Esophagus muscularis mucosa (tissue), 4 donors: ENCODE data around the gene VKORC1L1. TPM values are rescaled to one million over a fixed set of nuclear protein-coding genes. Genes with fewer than 3 reads are reported as not detected.

Experiments
- DNase-seq: peaks from one replicate; pipeline ENCODE4 v3.0.0-alpha.2; 2017; ENCODE audit errors: extremely low spot score
- H3K27ac ChIP-seq, 4 donors: fragments of 200-600 bp; sonication (generic); replicated peaks in 1 of 4; 1 replicate in 3 of 4; 2 replicates in 1 of 4; pipeline ENCODE4 v1.5.1; 2016 to 2019; ENCODE audit warnings: mild to moderate bottlenecking in 1 of 4
- H3K27me3 ChIP-seq, 4 donors: fragments of 200-600 bp; sonication (generic); one replicate each; pipeline versions ENCODE4 v1.5.1 to v1.6.0; 2016 to 2019
- H3K36me3 ChIP-seq, 4 donors: fragments of 200-600 bp; sonication (generic); one replicate each; pipeline ENCODE4 v1.5.1; 2016 to 2019
- H3K4me1 ChIP-seq, 4 donors: fragments of 200-600 bp; sonication (generic); one replicate each; pipeline ENCODE4 v1.5.1; 2016 to 2019
- H3K4me3 ChIP-seq, 4 donors: fragments of 200-600 bp; sonication (generic); 1 replicate in 2 of 4; 2 replicates in 2 of 4; pipeline ENCODE4 v1.5.1; 2016 to 2019; ENCODE audit warnings: mild to moderate bottlenecking in 4 of 4, moderate library complexity in 1 of 4
- H3K9me3 ChIP-seq, 4 donors: fragments of 200-600 bp; sonication (generic); 1 replicate in 3 of 4; 2 replicates in 1 of 4; pipeline ENCODE4 v1.5.1; 2016 to 2019
- EP300 ChIP-seq: sonication (generic); formaldehyde crosslinking; IDR thresholded peaks from one replicate; pipeline ENCODE4 v1.6.1; 2017; ENCODE audit warnings: antibody characterized with exemption
- POLR2A ChIP-seq: fragments of 450-650 bp; IDR thresholded peaks from one replicate; pipeline ENCODE4 v1.6.1; 2017; ENCODE audit warnings: antibody characterized with exemption, moderate library complexity, mild to moderate bottlenecking, low read depth
- POLR2AphosphoS5 ChIP-seq, 2 donors: sonication (generic); formaldehyde crosslinking; IDR thresholded peaks; one replicate each; pipeline ENCODE4 v1.6.1; 2017; ENCODE audit warnings: antibody characterized with exemption in 2 of 2
- WGBS: methylation state at CpG from one replicate; pipeline ENCODE4 v1.1.5; 2018; 5-methylcytosine and 5-hydroxymethylcytosine counted together
- intact Hi-C: fragments of 100-400 bp; cut with DNase I; formaldehyde crosslinking; loops from one replicate; pipeline ENCODE4 v1.15.1; 2023
- total RNA-seq, 4 donors: library from RNA; depleted of rRNA; stranded (reverse); fragments of >200 nt; gene quantifications; one replicate each; pipeline versions ENCODE4 v1.1.0 to v1.2.1, GENCODE V29; 2016
- TF ChIP-seq, protein P1 (sequence below), 3 experiments: fragments of 200-600 bp in 2 of 3; fragments of 450-650 bp in 1 of 3; sonication (generic) in 2 of 3; IDR thresholded peaks; one replicate each; pipeline ENCODE4 v1.5.1; 2017 to 2019; ENCODE audit warnings: antibody characterized with exemption in 3 of 3, mild to moderate bottlenecking in 2 of 3, moderate library complexity in 1 of 3

VKORC1L1 gene
- total RNA-seq, 4 donors from 2014 or later: 23.7 to 30.1 (median 26.1) TPM

DNA sequence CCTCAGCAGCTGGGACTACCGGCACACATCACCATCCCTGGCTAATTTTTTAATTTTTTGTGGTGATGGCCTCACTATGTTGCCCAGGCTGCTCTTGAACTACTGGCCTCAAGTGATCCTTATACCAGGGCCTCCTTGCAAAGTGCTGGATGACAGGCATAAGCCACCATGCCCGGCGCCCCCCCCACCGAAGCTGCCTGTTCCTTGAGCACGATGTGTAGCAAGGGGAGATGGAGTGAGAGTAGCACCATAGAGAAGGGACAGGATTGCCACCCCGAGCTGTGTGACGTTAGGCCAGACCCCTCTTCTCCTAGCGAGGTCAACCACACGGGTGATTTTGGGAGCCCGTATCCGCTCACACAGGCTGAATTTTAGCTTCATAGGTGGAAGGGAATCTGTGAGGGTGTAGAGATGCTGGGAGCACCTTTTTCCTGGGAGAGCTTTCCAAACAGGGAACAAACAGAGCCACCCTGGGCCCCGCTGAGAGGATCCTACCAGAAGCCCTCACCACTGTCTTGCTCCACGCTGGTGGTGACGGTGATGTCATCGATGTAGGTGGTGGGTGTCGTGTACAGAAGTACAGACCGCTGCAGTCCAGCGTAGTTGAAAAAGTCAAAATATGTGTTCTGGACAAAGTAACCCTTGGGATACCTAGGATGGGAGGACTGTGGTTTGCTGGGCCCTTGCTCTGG, 106.2 kb downstream of the VKORC1L1 start:
- no peak for DNase-seq
- H3K4me3 ChIP-seq: no peak overlapping the region
- 89% methylated on average over 14 of the region's 18 CpGs for WGBS
- no peak for TF ChIP-seq POLR2AphosphoS5 (IDR thresholded peaks at IDR 0.05)
- TF ChIP-seq POLR2A: no peak
- TF ChIP-seq EP300: no peak
- TF ChIP-seq, protein P1, sequence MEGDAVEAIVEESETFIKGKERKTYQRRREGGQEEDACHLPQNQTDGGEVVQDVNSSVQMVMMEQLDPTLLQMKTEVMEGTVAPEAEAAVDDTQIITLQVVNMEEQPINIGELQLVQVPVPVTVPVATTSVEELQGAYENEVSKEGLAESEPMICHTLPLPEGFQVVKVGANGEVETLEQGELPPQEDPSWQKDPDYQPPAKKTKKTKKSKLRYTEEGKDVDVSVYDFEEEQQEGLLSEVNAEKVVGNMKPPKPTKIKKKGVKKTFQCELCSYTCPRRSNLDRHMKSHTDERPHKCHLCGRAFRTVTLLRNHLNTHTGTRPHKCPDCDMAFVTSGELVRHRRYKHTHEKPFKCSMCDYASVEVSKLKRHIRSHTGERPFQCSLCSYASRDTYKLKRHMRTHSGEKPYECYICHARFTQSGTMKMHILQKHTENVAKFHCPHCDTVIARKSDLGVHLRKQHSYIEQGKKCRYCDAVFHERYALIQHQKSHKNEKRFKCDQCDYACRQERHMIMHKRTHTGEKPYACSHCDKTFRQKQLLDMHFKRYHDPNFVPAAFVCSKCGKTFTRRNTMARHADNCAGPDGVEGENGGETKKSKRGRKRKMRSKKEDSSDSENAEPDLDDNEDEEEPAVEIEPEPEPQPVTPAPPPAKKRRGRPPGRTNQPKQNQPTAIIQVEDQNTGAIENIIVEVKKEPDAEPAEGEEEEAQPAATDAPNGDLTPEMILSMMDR (IDR thresholded peaks at IDR 0.05): no peak
- H3K4me1 ChIP-seq: peaks cover 19 to 34% (median 27%) of the 10 kb centered on the region in 4 donors
- intact Hi-C loops: no loop called here
- no peaks in the 10 kb centered on the region for H3K27me3 ChIP-seq
- no peaks in the 10 kb centered on the region for H3K9me3 ChIP-seq
- peaks cover 17 to 64% (median 49%) of the 10 kb centered on the region in 4 donors for H3K36me3 ChIP-seq
- no peak overlapping the region for H3K27ac ChIP-seq

GRCh38 chr7:65979583-65980477, 107.0 kb downstream of the VKORC1L1 start:
- H3K36me3 ChIP-seq: peaks cover 16 to 56% (median 41%) of the 10 kb centered on the region in 4 donors
- H3K27ac ChIP-seq: peak overlapping the region in 2 of 4 donors; percentile 79 to 82

DNA sequence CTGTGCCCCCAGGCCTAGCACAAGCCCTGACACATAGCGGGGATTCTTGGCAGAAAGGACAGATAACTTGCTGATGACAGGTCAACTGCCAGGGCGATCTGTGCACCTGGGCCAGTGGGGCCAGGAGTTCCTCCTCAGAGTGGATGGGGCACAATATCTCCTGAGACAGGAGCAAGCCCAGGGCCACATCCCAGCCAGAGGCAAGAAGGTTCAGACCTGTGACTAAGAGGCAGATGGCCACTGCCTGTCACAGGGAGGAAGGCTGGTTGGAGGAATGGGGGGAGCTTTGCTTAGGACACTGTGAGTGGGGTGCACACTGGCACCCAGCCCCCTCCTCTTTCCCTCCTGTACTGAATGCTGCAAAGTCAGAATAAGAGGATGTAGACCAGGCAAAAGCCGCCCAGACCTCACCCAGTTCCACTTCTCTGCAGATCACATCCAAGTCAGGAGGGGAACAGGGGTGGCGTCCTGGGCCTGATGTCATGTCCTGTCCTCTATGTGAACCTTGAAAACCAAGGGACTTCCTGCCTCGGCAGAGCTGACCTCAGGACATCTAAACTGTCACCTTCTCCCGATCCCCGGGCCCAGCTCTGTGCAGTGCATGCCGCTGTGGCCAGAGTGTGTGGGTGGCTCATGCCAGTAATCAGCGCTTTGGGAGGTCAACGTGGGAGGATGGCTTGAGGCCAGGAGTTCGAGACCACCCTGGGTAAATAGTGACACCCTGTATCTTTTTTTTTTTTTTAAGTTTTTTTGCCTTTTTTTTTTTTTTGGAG, 107.8 kb downstream of the VKORC1L1 start:
- Histone ChIP-seq H3K27ac (peak overlapping the region; percentile 79 to 87 (median 80)), H3K4me3 (peak overlapping the region; percentile 70 to 83 (median 76)), H3K9me3 (no peaks in the 10 kb centered on the region), H3K4me1 (peaks cover 19 to 34% (median 27%) of the 10 kb centered on the region in 4 donors), H3K27me3 (no peaks in the 10 kb centered on the region), H3K36me3 (peaks cover 7 to 48% (median 33%) of the 10 kb centered on the region in 4 donors)
- DNase-seq: peak; percentile 93
- intact Hi-C loops: loop anchor here (10.0 kb wide), 1 partner anchor 106 kb away; the partner anchor contains the start of gene VKORC1L1
- TF ChIP-seq, protein P1 (IDR thresholded peaks at IDR 0.05): no peak
- TF ChIP-seq POLR2AphosphoS5 (IDR thresholded peaks at IDR 0.05): peak; percentile 24 to 37
- whole genome bisulfite sequencing: 50% methylated on average over 8 of the region's 11 CpGs

More at GRCh38 chr7:65979583-65980477, 107.0 kb downstream of the VKORC1L1 start:
- Histone ChIP-seq H3K4me3 (peak overlapping the region in 1 of 4 donors; percentile 71), H3K27me3 (no peaks in the 10 kb centered on the region), H3K9me3 (no peaks in the 10 kb centered on the region), H3K4me1 (peaks cover 19 to 34% (median 27%) of the 10 kb centered on the region in 4 donors)
- intact Hi-C loops: loop anchor here (10.0 kb wide), 1 partner anchor 105 kb away; the partner anchor contains the start of gene VKORC1L1
- WGBS: 98% methylated on average over 6 of the region's 29 CpGs
- TF ChIP-seq POLR2AphosphoS5 (IDR thresholded peaks at IDR 0.05) (no peak), POLR2A (no peak), EP300 (no peak)
- TF ChIP-seq, protein P1 (IDR thresholded peaks at IDR 0.05): no peak
- no peak for DNase-seq

DNA sequence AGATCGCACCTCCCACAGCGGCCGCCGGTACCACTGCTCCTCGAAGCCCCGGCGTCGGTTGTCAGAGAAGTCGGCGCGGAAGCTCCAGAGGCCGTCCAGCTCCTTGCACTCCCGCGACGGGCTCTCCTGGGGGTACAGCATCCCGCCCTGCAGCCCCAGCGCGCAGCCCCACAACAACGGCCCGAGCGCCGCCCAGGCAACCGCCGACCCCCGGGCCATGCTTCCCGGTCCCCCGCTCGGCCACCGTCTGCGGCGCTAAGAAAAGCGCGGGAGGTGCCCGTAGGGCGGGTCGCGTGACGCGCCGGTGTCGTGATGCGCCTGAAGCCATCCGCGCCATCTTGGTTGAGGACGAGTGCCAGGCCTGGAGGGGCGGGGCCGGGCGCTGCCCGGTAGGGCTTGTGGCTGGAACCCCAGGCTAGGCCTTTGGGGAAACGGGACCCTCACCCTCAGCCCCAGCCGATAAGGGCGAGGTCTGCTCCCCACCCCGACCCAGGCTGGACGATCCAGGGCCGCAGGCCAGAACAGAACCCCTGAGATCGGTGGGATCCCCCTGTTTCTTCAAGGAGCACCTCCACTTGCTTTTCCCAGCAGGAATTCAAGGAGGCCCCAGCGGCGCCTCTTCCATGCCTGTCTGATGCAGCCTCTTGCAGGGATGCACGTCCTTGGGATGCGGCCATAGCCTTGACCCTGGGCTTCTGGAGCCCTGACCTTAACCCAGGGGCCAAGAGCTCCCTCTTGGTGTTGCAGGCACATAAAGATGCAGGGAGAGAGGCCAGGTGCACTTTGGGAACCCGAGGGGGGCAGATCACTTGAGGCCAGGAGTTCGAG, 109.3 kb downstream of the VKORC1L1 start, which contains the start of gene GUSB:
Gene GUSB, minus strand, starts transcription at position 249 of the 828 bp plus-strand sequence. Its CDS starts 30 bp downstream, at position 219.
- WGBS: 7% methylated on average over 38 of the region's 62 CpGs
- intact Hi-C loops: loop anchor here (10.0 kb wide), 1 partner anchor 107 kb away; the partner anchor contains the start of gene VKORC1L1

More for the DNA sequence above, 109.3 kb downstream of the VKORC1L1 start, which contains the start of gene GUSB:
- TF ChIP-seq EP300 (no peak), POLR2AphosphoS5 (IDR thresholded peaks at IDR 0.05) (peak; percentile 90 to 96), POLR2A (peak; percentile 39)
- TF ChIP-seq, protein P1 (IDR thresholded peaks at IDR 0.05): peak in 1 of 3 experiments; percentile 13
- peak within 1 kb of the TSS; percentile 79 to 87 (median 80) for H3K27ac ChIP-seq
- no peaks in the 10 kb centered on the region for H3K9me3 ChIP-seq
- H3K27me3 ChIP-seq: no peaks in the 10 kb centered on the region
- peaks cover 19 to 34% (median 27%) of the 10 kb centered on the region in 4 donors for H3K4me1 ChIP-seq
- DNase-seq: peak; percentile 96
- H3K4me3 ChIP-seq: peak within 1 kb of the TSS; percentile 70 to 83 (median 76)
- peaks cover 7 to 33% (median 20%) of the 10 kb centered on the region in 4 donors for H3K36me3 ChIP-seq
